ENCODE measurements around the gene WIZ.

GRCh38 chr19:15373644-15374043, 76.1 kb downstream of the WIZ start:
- TF ChIP-seq CTCF (IDR thresholded peaks at IDR 0.05; ENCODE audit: control extremely low read depth in 1 of 3, insufficient read depth in 1 of 3, low read depth in 1 of 3, low read length in 3 of 3) (no peak), EZH2 (IDR thresholded peaks at IDR 0.05; ENCODE audit: low read depth, low read length, severe bottlenecking) (no peak), CHD2 (IDR thresholded peaks at IDR 0.05; ENCODE audit: low read length) (no peak), POLR2A (IDR thresholded peaks at IDR 0.05; ENCODE audit: control extremely low read depth in 1 of 2, low read depth in 2 of 2, low read length in 2 of 2) (no peak)

Data from H1 (cell line).